Small intestine (tissue), 7 donors: ENCODE results near the gene PMS1. TPM values are rescaled to one million over a fixed set of nuclear protein-coding genes. Genes with fewer than 3 reads are reported as not detected.
"Not testable (repeated sequence)": the region's sequence is repeated elsewhere in the genome, so short reads cannot be mapped to it uniquely, and the experiment has no call there.

ENCODE experiments used
- DNase-seq, 2 donors: peaks; one replicate each; pipeline versions ENCODE4 v3.0.0 to v3.0.0-alpha.2; 2013
- FAIRE-seq: peaks from 2 replicates; lab custom pipeline; 2012; peaks lifted over from hg19 to GRCh38; lab: Jason Lieb, UNC
- H3K27ac ChIP-seq, 3 donors: one replicate each; pipeline ENCODE4 v1.5.1; 2013; ENCODE audit warnings: low read length in 2 of 3, mild to moderate bottlenecking in 2 of 3, control low read depth in 1 of 3, inconsistent platforms in 1 of 3, low read depth in 1 of 3, moderate library complexity in 1 of 3
- H3K27me3 ChIP-seq, 3 donors: one replicate each; pipeline ENCODE4 v1.6.1; 2013; ENCODE audit warnings: low read length in 3 of 3, inconsistent platforms in 1 of 3; ENCODE audit not compliant: control insufficient read depth in 3 of 3, insufficient read depth in 3 of 3
- H3K36me3 ChIP-seq, 3 donors: one replicate each; pipeline ENCODE4 v1.6.1; 2013; ENCODE audit warnings: low read length in 3 of 3, inconsistent platforms in 1 of 3, low read depth in 1 of 3, mild to moderate bottlenecking in 1 of 3, moderate library complexity in 1 of 3; ENCODE audit not compliant: control insufficient read depth in 3 of 3, insufficient read depth in 2 of 3
- H3K4me1 ChIP-seq, 3 donors: one replicate each; pipeline ENCODE4 v1.6.1; 2013; ENCODE audit warnings: low read length in 2 of 3, inconsistent platforms in 1 of 3, low read depth in 1 of 3, mild to moderate bottlenecking in 1 of 3, moderate library complexity in 1 of 3; ENCODE audit not compliant: control insufficient read depth in 3 of 3, insufficient read depth in 2 of 3
- H3K4me3 ChIP-seq, 3 donors: one replicate each; pipeline ENCODE4 v1.5.1; 2013; ENCODE audit warnings: low read length in 3 of 3, control low read depth in 1 of 3, inconsistent platforms in 1 of 3, low read depth in 1 of 3, mild to moderate bottlenecking in 1 of 3, moderate library complexity in 1 of 3
- H3K9me3 ChIP-seq, 2 donors: one replicate each; pipeline ENCODE4 v1.6.1; 2013; ENCODE audit warnings: low read depth in 1 of 2, low read length in 1 of 2; ENCODE audit not compliant: control insufficient read depth in 2 of 2, insufficient read depth in 1 of 2
- WGBS, 3 donors: extraction: QIAGEN DNeasy Blood & Tissue Kit; methylation state at CpG; one replicate each; pipeline ENCODE4 v1.1.7; 2013; 5-methylcytosine and 5-hydroxymethylcytosine counted together
- polyA plus RNA-seq, 4 donors: library from polyadenylated mRNA; stranded (reverse) in 3 of 4; unstranded in 1 of 4; fragments of 200-250 nt in 3 of 4; fragments of 120-200 nt in 1 of 4; gene quantifications; one replicate each; pipeline versions ENCODE4 v1.2.1 to v1.2.3, GENCODE V29; 2013
- donor health status: healthy with polysubstance abuse.
- donor health status: control.
- donor health status: control.
- donor health status: Bipolar disorder and iron deficiency.
- donor health status: healthy.

Gene PMS1
- polyA plus RNA-seq, 4 donors: 2.4 to 13.5 (median 8.7) TPM

GRCh38 chr2:189824694-189825396, 40.6 kb downstream of the PMS1 start:
- H3K27ac ChIP-seq: no peak overlapping the region
- FAIRE-seq (peak; percentile 81), DNase-seq (no peak)
- no peak overlapping the region for H3K4me3 ChIP-seq
- WGBS, 3 donors: 81 to 93% (median 88%) methylated on average over 3 of the region's 3 CpGs
- H3K4me1 ChIP-seq: no peaks in the 10 kb centered on the region
- peaks cover 0 to 7% (median 0%) of the 10 kb centered on the region in 3 donors for H3K36me3 ChIP-seq
- H3K9me3 ChIP-seq: no peaks in the 10 kb centered on the region
- H3K27me3 ChIP-seq: no peaks in the 10 kb centered on the region

GRCh38 chr2:189826039-189826438, 41.8 kb downstream of the PMS1 start:
- FAIRE-seq: no peak
- no peaks in the 10 kb centered on the region for H3K27me3 ChIP-seq
- peaks cover 0 to 5% (median 0%) of the 10 kb centered on the region in 3 donors for H3K36me3 ChIP-seq
- WGBS, 3 donors: 97 to 98% (median 97%) methylated on average over 5 of the region's 5 CpGs
- no peaks in the 10 kb centered on the region for H3K4me1 ChIP-seq
- H3K4me3 ChIP-seq: no peak overlapping the region
- no peak overlapping the region for H3K27ac ChIP-seq
- no peaks in the 10 kb centered on the region for H3K9me3 ChIP-seq
- no peak for DNase-seq

DNA sequence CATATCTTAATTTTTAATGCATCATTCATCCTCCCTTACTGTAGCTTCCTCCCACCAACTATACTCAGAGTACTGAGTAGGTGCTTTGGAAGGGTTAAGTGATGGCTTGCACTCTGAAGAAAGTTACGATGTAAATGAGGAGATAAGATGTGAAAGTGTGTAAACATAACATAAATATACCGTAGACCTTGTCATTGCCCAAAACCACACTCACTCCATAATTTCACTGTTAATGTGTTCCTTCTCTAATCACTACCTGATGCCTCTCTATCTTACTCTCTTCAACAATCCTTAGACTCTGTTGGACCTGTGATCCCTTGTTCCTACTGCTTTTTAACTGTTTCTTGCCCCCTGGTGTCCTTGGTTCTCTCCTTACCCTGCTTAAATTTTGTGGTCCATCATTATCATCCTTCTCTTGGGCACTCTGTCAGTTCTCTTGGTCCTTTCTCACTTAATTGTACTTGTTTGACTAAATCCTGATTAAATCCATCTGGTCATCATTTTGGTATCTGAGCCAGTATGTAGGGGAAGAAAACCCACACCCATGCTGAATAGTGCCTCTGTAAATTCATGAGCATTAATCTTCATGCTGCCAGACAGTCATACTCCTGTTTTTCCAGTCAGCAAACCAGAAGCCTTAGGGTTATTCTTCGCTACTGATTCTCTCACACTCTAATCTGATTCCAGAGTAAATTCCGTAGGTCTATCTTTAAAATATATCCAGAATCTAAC, 45.0 kb downstream of the PMS1 start:
- no peaks in the 10 kb centered on the region for H3K27me3 ChIP-seq
- FAIRE-seq: no peak
- 67 to 76% (median 73%) methylated on average over 4 of the region's 4 CpGs for WGBS, 3 donors
- H3K4me1 ChIP-seq: no peaks in the 10 kb centered on the region
- H3K27ac ChIP-seq: no peak overlapping the region
- peaks cover 0 to 2% (median 0%) of the 10 kb centered on the region in 3 donors for H3K36me3 ChIP-seq
- no peak for DNase-seq
- no peaks in the 10 kb centered on the region for H3K9me3 ChIP-seq
- no peak overlapping the region for H3K4me3 ChIP-seq

- H3K36me3 ChIP-seq: peaks cover 0 to 2% (median 0%) of the 10 kb centered on the region in 3 donors
- no peak for FAIRE-seq
- WGBS, 3 donors: 98 to 100% (median 100%) methylated on average over 1 of the region's 1 CpG
Measured at GRCh38 chr2:189830510-189830909, 46.3 kb downstream of the PMS1 start.

DNA sequence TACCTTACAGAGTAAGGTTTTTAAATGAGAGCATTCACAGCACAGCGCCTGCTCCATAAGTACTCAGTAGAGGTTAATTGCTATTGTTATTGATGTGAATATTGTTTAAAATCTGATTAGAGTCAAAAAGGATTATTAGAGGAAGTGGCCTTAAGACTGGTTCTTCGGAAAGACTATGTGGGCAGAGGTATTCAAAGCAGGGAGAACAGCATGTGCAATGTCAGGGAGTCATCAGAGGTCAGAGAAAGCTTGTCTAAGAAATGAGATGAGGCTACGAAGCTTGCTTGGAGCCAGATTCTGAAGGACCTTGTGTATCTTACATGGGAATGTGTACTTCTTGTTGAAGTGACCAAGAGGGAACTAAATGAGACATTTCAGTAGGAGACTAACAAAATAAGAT, 49.8 kb downstream of the PMS1 start:
- H3K4me3 ChIP-seq: no peak overlapping the region
- no peaks in the 10 kb centered on the region for H3K27me3 ChIP-seq
- no peak overlapping the region for H3K27ac ChIP-seq
- FAIRE-seq (no peak), DNase-seq (no peak)
- H3K4me1 ChIP-seq: no peaks in the 10 kb centered on the region
- 84 to 94% (median 94%) methylated on average over 3 of the region's 3 CpGs for WGBS, 3 donors
- no peaks in the 10 kb centered on the region for H3K9me3 ChIP-seq
- H3K36me3 ChIP-seq: peaks cover 0 to 2% (median 0%) of the 10 kb centered on the region in 3 donors

More at GRCh38 chr2:189830510-189830909, 46.3 kb downstream of the PMS1 start:
- Histone ChIP-seq H3K27ac (no peak overlapping the region), H3K9me3 (no peaks in the 10 kb centered on the region), H3K4me3 (no peak overlapping the region), H3K27me3 (no peaks in the 10 kb centered on the region), H3K4me1 (no peaks in the 10 kb centered on the region)
- no peak for DNase-seq

- not testable (repeated sequence) for H3K9me3 ChIP-seq, H3K4me1 ChIP-seq, H3K27ac ChIP-seq, H3K36me3 ChIP-seq, H3K27me3 ChIP-seq, H3K4me3 ChIP-seq, FAIRE-seq, DNase-seq
- 85 to 96% (median 89%) methylated on average over 1 of the region's 1 CpG for WGBS, 3 donors
Measured at GRCh38 chr2:189834642-189835041, 50.4 kb downstream of the PMS1 start.

- no peaks in the 10 kb centered on the region for H3K9me3 ChIP-seq
- no peaks in the 10 kb centered on the region for H3K4me1 ChIP-seq
- H3K36me3 ChIP-seq: no peaks in the 10 kb centered on the region
- no peaks in the 10 kb centered on the region for H3K27me3 ChIP-seq
- 75 to 91% (median 87%) methylated on average over 4 of the region's 4 CpGs for WGBS, 3 donors
- FAIRE-seq: no peak
- no peak overlapping the region for H3K4me3 ChIP-seq
- H3K27ac ChIP-seq: no peak overlapping the region
- no peak for DNase-seq
Measured at GRCh38 chr2:189835855-189836558, 51.8 kb downstream of the PMS1 start.

DNA sequence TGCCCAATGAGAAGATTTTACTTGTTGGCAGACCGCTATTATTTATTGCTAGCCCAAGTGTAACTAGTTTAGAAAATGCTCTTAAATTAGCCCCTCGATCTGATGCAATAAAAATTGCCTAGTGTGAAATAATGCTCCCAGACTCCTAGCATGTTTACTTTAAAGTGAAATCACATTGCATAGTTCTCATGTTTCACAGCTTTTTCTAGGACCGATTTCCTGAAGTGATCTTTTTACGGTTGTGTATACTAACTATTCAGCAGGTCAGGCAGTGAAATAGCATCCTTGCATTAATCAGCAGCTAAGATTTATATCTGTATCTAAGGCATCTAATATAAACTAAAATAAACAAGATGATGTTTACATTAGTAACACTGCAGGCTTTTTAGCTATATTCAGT, 52.4 kb downstream of the PMS1 start:
- H3K4me1 ChIP-seq: no peaks in the 10 kb centered on the region
- H3K4me3 ChIP-seq: no peak overlapping the region
- FAIRE-seq (no peak), DNase-seq (no peak)
- WGBS, 3 donors: 68 to 90% (median 79%) methylated on average over 4 of the region's 4 CpGs
- H3K9me3 ChIP-seq: no peaks in the 10 kb centered on the region
- no peaks in the 10 kb centered on the region for H3K27me3 ChIP-seq
- H3K36me3 ChIP-seq: no peaks in the 10 kb centered on the region
- no peak overlapping the region for H3K27ac ChIP-seq
